Muscle of arm (tissue), 12 donors: ENCODE data around the gene CFB. TPM values are rescaled to one million over a fixed set of nuclear protein-coding genes. Genes with fewer than 3 reads are reported as not detected.
"Not testable (repeated sequence)": the region's sequence is repeated elsewhere in the genome, so short reads cannot be mapped to it uniquely, and the experiment has no call there.

Experiments
- DNase-seq: peaks from one replicate; pipeline ENCODE4 v3.0.0-alpha.2; 2013
- polyA plus RNA-seq, 12 donors: library from polyadenylated mRNA; unstranded; fragments of 120-200 nt; gene quantifications; one replicate each; pipeline ENCODE4 v1.2.1, GENCODE V29; 2013; ENCODE audit not compliant: insufficient read length in 12 of 12

The CFB gene
- polyA plus RNA-seq, 12 donors: 0.97 to 5.8 (median 1.6) TPM; not detected in 2

DNA sequence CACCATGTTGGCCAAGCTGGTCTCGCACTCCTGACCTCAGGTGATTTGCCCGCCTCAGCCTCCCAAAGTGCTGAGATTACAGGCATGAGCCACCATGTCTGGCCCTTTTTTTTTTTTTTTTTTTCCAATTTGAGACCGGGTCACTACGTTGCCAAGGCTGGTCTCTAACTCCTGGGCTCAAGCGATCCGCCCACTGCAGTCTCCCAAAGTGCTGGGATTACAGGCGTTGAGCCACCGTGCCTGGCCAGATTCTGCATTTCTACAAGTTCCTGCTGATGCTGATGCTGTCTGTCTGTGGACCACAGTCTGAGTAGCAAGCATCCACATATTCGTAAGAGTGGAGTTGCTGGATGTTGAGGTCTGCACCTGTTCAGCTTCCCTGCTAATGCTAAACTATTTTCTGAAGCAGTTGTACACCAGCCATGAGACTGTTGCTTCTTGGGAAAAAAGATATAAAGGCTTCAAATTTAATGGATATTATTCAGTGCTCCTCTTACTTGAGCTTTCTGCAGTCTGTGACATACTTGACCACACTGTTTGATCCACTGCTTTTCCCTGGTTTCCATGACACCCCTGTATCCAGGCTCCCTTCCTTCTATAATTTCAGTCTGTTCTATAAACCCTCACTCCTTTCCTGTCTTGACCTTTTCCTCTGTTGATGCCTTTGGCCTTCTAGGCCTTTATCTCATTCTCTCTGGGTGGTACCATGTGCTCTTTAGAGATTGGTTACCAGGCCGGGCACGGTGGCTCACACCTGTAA lies 33.9 kb upstream of the CFB start:
- DNase-seq: no peak

DNA sequence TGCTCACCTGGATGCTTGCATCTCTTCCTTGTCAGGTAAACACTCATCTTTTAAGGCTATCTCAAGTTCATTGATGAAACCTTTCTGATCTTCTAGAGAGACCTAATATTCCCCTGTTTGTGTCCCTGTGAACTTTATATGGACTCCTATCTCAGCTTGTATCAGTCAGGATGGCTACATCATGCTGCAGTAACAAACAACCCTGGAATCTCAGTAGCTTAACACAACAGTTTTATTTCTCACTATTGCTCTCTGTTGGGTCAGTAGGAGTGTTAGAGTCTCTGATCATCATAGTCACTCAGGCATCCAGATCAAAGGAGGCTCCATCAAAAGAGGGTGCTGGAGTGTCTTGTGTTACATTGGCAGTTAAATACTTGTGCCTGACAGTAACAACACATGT lies 30.5 kb upstream of the CFB start:
- no peak for DNase-seq

DNA sequence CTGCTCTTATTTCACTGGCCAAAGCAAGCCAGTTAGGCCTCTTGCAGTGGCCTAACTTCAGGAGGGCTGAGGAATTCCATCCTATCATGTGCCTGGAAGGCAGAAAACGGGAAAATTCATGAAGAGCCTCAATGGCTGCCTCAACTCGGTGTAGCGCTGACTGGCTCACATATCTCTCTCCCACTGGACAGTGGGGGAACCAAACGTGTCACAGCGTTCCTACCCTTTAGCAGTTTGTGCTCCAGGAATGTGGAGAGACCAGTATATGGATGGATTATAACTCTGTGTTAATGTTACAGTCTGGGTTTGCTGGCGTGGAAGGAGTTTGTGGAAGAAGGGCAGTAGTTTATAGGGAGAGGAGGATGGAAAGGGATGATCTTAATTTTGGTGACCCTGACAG lies 30.1 kb upstream of the CFB start:
- no peak for DNase-seq

DNA sequence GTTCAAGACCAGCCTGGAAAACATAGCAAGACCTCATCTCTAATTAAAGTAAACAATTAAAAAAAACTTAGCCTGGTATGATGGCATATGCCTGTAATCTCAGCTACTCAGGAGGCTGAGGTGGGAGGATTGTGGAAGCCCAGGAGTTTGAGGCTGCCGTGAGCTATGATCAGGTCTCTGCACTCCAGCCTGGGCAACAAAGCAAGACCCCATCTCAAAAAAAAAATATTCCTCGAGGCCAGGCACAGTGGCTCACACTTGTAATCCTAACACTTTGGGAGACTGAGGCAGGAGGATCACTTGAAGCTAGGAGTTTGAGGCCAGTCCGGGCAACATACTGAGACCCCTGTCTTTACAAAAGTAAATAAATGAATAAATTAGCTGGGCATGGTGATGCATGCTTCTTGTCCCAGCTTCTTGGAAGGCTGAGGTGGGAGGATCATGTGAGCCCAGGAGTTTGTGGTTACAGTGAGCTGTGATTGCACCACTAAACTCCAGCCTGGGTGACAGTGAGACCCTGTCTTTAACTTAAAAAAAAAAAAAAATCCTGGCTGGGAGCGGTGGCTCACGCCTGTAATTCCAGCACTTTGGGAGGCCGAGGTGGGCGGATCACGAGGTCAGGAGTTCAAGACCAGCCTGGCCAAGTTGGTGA lies 27.7 kb upstream of the CFB start:
- DNase-seq: no peak

DNA sequence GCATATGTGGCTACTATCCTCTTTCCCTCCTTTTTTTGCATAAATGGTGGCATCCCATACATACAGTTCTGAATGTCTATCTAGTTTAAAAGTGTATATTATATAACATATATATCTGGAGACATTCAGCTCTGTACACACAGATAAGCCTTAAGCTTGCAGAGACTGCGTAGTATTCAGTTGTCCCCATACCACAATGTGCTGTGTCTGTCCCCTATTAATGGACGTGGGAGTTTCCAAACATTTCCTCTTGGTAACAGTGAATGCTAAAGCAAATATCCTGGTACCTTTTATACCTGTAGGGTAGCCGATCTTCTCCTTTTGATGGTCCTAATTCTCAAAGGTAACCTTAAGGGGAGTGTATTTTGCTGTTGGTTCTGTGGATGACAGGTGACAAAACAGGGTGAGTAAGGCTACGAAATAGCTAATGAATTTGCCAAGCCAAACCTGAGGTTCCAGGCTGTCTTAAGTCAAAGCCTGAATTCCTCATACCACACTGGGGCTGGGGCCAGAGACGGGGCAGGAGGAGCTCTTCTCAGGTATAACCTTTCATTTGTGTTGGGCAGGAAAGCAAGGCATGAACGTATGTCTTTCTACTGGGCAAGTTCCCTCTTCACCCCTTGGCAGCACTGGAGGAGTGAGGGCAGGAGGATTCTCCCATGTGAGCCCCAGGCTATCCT lies 26.1 kb upstream of the CFB start:
- no peak for DNase-seq

DNA sequence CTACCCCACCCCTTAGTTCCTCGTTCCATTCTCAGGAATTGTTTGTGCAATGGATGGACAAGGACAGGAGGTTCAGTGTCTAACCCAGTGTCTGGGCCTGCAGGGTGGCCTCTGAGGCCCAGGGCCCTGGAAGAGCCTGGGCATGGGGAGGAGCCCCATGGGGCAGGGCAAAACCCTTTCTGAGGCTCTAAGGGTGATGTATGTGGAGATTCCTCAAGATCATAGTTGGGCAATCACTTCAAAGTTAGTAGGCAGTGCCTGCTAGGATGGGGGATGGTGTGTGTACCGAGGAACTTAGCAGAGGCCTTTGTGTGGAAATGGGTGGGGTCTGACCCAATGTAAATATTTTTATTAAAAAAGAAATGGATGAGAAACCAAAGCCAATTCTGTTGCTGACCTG lies 25.1 kb upstream of the CFB start:
- no peak for DNase-seq

DNA sequence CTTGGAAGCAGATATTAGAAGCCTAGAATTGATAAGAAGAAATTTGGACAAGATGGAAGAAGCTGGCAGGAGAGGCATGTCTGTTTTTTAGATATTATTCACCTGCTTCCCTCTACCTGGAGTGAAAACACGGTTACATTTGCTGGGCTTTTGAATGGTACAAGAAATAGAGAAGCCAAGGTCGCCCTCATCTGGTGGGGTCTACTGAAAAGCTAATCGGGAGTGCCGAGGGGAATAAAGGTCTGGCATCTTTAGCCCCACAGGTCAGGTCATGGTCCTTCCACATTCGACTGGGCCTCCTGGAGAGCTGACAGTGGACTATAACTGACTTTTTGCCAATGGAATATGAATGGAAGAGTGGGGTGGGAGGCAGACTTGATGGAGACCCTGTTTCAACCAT lies 23.0 kb upstream of the CFB start:
- no peak for DNase-seq

DNA sequence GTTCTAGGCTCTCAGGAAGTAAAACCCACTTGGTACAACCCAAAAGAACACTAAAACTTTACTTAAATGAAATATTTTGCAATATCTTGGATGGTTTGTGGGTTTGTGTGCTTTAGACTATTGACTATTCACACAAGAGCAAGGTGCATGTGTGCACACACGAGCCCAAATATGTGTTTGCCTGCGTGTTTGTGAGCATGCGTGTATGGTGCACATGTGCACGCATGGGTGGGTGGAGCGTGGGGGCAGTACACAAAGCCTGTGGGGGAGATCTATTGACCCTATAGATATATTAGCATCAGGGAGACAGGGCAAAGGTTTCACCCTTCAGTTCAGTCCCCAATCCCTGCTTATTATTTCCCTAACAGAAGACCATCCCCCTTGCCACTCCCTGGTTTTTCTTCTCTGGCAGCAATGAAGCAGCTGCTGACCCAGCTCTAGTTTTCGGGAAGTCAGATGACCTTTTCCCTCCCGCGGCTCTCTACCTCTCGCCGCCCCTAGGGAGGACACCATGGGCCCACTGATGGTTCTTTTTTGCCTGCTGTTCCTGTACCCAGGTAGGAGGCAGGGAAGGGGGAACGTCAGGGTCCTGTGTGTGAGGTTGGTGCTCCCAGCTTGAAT lies 18.5 kb upstream of the CFB start, which contains the start of gene C2:
Gene C2, plus strand, starts transcription at position 476 of the 621 bp plus-strand sequence. Its CDS starts 36 bp downstream, at position 512.
- DNase-seq: no peak

DNA sequence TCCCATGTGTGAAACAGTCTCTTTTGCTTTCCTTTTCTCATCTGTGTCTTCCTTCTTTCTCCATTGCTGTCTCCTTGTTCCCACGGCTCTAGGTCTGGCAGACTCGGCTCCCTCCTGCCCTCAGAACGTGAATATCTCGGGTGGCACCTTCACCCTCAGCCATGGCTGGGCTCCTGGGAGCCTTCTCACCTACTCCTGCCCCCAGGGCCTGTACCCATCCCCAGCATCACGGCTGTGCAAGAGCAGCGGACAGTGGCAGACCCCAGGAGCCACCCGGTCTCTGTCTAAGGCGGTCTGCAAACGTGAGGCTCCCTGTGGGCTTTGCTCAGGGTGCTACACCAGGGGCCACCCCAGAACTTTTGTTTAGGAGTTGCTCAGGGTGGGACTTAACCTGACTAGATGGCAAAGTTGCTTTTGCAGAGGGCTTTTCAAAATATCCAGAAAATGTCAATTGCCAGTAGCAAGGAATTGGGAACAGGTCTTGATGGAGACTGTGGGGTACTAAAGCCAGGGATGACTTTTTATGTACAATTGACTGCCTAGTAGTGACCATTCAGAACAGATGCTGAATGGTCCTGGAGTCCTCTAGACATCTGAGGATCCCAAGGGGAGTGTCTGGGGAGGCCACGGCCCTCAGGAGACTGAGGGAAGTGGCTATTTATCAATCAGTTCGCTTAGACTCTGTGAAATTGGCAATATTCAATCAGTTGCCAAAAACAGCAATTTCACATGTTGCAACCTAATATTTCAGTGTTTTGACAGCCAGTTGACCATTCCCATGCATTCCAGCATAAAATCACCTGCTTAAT lies 17.8 kb upstream of the CFB start:
- DNase-seq: no peak

DNA sequence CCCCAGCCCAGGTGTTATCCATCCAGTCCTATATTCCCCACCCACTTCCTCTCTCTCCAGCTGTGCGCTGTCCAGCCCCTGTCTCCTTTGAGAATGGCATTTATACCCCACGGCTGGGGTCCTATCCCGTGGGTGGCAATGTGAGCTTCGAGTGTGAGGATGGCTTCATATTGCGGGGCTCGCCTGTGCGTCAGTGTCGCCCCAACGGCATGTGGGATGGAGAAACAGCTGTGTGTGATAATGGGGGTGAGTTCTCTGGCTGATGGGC lies 17.3 kb upstream of the CFB start:
- DNase-seq: no peak

DNA sequence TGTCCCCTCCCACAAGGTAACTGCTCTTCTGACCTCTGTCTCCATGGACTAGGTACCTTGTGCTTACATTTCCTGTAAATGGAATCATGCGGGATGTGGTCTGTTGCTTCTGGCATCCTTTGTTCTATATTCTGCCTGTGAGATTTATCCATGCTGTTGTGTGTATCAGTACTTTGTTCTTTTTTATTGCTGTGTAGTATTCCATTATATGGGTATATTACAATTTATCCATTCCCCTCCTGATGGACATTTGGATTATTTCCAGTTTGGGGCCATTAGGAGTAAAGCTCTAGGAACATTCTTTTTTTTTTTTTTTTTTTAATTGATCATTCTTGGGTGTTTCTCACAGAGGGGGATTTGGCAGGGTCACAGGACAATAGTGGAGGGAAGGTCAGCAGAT lies 14.9 kb upstream of the CFB start:
- DNase-seq: no peak

DNA sequence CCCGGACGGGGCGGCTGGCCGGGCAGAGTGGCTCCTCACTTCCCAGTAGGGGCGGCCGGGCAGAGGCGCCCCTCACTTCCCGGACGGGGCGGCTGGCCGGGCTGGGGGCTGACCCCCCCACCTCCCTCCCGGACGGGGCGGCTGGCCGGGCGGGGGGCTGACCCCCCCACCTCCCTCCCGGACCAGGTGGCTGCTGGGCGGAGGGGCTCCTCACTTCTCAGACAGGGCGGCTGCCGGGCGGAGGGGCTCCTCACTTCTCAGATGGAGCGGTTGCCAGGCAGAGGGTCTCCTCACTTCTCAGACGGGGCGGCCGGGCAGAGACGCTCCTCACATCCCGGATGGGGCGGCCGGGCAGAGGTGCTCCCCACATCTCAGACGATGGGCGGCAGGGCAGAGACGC lies 13.8 kb upstream of the CFB start:
- not testable (repeated sequence) for DNase-seq

DNA sequence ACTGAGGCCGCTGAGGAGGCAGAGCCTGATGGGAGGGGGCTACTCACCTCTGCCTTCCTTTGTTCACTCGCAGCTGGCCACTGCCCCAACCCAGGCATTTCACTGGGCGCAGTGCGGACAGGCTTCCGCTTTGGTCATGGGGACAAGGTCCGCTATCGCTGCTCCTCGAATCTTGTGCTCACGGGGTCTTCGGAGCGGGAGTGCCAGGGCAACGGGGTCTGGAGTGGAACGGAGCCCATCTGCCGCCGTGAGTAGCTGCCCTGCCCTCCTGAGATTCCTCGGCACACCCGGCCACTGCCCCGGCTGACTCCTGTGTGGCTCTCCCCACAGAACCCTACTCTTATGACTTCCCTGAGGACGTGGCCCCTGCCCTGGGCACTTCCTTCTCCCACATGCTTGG lies 12.4 kb upstream of the CFB start:
- no peak for DNase-seq

DNA sequence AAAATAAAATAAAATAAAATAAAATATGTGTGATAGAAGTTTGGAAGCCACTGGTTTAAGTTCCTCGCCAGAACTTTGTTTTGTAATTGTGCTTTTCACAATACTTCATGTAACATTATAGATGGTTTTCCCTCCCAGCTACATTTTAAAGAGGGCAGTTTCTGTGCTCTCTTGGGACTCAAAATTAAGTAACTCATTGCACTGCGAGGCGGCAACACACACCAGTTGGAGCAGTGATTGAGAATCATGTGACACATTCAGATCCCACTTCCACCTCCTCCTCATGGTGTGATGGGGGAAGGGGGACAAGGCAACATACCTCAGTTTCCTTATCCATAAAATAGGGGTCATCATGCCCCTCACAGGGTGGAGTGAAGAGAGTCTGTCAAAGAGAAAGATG lies 10.9 kb upstream of the CFB start:
- DNase-seq: no peak

DNA sequence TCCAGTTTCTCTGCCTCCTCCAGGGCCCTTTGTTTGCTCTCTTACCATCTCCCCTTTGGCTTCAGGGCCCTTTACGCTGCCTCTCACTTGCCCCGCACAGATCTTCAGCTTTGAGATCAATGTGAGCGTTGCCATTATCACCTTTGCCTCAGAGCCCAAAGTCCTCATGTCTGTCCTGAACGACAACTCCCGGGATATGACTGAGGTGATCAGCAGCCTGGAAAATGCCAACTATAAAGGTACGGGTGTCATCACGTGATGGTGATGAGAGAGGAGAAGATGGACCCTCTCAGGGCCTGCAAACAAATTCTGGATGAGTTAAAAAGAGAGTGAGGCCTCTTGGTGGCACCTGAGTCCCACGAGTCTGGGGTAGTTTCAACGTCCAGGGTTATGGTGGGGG lies 10.1 kb upstream of the CFB start:
- DNase-seq: no peak

DNA sequence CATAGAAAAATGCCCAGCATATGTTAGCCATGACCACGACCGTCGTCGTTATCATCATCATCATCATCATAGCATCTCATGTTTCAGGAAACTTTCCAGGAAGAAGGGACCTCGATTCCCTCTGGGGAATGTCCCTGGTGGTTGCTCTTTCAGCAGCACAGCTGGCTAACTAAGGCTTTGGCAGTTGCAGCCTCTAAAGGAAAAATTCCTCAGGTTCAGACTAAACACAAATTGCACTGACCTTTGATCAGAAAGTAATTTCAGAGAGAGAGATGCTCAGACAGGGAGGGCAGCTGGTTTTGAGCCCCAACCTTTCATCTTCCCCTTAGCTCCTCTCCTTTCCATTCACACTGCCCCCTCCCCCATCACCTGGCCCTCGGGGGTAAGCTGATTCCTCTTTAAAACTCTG lies 5.6 kb upstream of the CFB start:
- no peak for DNase-seq

DNA sequence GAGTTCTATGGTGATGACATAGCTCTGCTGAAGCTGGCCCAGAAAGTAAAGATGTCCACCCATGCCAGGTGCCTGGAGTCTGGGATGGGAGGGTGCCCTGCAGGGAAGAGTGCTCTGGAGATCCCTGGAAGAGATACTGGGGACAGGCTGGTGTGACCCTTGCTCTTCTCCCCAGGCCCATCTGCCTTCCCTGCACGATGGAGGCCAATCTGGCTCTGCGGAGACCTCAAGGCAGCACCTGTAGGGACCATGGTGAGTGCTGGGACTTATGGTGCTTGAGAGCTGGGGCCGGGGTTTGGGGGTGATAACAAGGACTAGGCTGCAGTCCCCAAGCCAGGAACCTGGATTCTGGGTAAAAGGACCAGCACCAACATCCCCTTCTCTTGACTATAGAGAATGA lies 2.2 kb upstream of the CFB start:
- DNase-seq: no peak

DNA sequence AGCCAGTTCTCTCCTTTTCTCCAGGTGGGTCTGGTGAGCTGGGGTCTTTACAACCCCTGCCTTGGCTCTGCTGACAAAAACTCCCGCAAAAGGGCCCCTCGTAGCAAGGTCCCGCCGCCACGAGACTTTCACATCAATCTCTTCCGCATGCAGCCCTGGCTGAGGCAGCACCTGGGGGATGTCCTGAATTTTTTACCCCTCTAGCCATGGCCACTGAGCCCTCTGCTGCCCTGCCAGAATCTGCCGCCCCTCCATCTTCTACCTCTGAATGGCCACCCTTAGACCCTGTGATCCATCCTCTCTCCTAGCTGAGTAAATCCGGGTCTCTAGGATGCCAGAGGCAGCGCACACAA lies 765 bp upstream of the CFB start:
- DNase-seq: no peak

DNA sequence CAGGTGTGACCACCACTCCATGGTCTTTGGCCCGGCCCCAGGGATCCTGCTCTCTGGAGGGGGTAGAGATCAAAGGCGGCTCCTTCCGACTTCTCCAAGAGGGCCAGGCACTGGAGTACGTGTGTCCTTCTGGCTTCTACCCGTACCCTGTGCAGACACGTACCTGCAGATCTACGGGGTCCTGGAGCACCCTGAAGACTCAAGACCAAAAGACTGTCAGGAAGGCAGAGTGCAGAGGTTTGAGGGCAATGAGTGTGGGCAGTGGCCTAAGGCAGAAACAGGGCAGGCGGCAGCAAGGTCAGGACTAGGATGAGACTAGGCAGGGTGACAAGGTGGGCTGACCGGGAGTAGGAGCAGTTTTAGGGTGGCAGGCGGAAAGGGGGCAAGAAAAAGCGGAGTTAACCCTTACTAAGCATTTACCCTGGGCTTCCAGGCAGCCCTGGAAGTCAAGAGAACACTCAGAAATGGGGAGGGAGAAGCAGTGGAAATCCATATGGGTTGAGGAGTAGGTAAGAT lies 533 bp downstream of the CFB start:
- DNase-seq: no peak

DNA sequence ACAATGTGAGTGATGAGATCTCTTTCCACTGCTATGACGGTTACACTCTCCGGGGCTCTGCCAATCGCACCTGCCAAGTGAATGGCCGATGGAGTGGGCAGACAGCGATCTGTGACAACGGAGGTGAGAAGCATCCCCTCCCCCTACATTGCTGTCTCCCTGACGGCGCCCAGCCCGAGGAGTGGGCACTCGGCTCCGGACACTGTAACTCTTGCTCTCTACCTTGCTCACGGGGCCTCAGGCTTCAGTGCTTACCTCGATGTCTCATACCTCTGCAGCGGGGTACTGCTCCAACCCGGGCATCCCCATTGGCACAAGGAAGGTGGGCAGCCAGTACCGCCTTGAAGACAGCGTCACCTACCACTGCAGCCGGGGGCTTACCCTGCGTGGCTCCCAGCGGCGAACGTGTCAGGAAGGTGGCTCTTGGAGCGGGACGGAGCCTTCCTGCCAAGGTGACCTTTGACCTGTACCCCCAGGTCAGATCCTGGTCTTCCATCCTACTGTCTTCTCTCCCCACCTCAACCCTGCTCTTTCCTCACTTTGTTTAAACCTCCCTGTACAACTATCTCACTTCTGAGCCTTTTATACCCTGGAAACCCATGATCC lies 1.3 kb downstream of the CFB start:
- no peak for DNase-seq

DNA sequence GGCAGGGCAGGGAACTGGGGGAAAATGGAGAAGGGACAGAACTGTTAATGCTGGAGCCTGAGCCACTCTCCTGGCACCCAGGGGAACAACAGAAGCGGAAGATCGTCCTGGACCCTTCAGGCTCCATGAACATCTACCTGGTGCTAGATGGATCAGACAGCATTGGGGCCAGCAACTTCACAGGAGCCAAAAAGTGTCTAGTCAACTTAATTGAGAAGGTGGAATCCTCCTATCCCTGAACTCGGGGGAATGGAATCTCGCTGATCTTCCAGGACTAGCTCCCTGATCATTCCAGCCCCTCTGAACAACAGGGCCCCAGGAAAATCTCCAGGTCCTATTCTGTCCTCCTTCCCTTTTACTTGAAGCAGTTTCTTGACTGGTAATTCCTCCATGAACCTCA lies 2.0 kb downstream of the CFB start:
- no peak for DNase-seq

DNA sequence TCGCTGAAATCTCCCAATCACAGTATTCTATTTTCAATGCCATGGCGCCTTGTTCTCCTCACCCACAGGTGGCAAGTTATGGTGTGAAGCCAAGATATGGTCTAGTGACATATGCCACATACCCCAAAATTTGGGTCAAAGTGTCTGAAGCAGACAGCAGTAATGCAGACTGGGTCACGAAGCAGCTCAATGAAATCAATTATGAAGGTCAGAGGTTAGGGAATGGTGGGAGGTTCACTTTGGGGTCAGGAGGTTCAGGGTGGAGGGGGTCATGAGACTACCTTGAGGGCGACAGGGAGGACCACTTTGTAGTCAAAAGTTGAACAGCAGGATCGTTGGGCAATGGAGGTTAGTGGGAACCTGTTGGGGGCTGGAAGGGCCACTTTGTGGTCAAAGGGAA lies 2.4 kb downstream of the CFB start:
- no peak for DNase-seq
